GM19099 (cell line): Measurements from ENCODE around the gene CBX4.

Source experiments
- POLR2A ChIP-seq: IDR thresholded peaks from 3 replicates; pipeline ENCODE4 v1.6.1; 2011; ENCODE audit warnings: low read depth; ENCODE audit not compliant: insufficient read length; ENCODE audit errors: extremely low read depth

Gene CBX4

DNA sequence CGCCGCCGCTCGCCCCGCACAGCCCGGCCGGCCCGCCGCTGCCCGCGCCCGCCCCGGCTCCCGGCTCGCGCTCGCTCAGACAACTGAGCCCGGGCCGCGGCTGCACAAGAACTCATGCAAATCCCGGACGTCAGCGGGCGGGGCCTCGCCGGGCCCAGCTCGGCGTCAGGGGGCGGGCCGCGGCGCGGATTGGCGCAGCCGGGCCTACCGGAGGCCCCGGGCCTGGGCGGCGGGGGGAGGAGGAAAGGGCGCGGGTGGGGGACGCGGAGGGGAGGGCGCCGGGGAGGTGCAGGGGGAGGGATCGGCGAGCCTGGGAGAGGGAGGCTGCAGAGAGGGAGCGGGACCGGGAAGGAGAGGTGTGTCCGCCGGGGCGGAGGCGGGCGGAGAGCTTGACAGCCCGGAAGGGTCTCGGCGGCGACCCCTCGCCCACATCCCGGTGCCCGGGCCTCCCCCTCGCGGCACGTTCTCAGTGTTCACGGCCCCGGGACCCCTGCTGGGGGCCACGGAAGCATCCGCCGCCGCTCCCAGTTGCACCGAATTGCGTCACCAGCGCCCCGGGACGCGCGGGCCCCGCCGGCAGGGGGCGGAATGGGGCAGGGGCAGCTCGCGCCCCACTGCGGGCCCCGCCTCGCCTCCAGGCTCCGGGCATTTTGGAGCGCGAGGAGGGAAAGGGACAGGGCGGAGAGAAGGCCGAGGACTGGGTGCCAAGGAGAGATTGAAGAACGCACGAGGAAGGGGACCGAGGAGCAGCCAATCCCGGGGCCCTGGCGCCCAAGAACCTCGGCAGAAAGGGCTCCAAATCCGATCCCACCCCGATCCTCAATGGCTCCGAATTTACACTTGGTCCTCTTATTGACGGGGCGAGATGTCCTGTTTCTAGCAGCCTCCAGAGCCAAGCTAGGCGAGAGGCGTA, at the start of gene CBX4:
CBX4 (minus strand) TSS at position 85 of the 913 bp plus-strand sequence. CDS start 189 bp downstream, outside the sequence.
- TF ChIP-seq POLR2A, result peak; percentile 93

DNA sequence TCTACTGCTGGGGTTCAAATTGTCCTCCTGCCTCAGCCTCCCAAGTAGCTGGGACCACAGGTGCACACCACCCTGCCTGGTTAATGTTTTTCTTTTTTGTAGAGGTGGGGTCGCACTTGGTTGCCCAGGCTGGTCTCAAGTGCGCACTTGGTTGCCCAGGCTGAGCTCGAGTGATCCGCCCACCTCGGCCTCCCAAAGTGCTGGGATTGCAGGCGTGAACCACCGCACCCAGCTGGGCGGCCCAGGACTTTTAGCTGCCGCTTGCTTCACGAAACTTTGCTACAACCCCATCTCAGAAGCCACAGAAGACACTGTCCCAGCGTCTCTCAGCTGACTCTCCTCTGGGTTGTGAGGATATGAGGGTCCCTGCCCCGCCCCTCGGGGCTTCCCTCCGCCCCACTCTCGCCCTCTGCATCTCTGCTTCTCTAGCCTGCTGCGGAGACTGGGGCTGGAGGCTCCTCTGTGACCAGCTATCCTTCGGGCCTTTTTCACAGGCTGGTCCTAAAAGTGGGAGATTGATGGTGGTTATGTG, 48.8 kb upstream of the CBX4 start:
- no peak for TF ChIP-seq POLR2A

DNA sequence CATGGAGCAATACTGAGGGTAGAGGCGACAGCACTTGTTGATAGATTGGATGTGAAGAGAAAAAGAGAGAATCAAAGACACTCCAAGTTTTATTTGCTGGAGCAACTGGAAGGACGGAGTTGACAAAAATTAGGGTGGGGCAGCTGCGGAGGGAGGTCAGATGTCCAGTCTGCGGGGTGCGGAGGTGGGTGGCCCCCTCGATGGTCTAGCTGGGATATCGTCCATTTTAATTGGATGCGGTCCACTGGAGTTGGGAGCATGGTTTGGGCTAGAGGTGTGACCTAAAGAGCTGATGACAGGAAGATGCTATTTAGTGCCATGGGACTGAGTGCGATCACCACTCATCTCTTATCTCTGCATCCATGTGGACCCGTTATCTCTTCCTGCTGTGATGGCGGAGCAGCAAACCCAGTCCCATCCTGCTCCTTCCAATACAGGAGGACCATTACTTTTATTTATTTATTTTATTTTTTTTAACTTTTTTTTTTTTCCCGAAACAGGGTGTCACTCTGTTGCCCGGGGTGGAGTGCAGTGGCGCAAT, 48.3 kb upstream of the CBX4 start:
- no peak for TF ChIP-seq POLR2A

DNA sequence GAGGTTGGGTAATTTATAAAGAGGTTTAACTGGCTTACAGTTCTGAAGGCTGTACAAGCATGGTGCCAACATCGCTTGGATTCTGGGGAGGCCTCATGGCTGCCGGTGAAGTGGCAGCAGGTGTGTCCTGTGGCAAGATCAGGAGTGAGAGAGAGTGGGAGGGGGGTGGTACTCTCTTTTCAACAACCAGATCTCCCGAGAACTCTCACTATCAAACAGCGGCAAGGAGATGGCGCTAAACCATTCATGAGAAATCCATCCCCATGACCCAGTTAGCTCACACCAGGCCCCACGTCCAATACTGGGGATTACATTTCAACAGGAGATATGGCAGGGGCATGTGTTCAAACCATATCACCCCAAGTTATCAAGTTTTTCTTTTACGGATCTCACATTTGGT, 44.0 kb upstream of the CBX4 start:
- no peak for TF ChIP-seq POLR2A

DNA sequence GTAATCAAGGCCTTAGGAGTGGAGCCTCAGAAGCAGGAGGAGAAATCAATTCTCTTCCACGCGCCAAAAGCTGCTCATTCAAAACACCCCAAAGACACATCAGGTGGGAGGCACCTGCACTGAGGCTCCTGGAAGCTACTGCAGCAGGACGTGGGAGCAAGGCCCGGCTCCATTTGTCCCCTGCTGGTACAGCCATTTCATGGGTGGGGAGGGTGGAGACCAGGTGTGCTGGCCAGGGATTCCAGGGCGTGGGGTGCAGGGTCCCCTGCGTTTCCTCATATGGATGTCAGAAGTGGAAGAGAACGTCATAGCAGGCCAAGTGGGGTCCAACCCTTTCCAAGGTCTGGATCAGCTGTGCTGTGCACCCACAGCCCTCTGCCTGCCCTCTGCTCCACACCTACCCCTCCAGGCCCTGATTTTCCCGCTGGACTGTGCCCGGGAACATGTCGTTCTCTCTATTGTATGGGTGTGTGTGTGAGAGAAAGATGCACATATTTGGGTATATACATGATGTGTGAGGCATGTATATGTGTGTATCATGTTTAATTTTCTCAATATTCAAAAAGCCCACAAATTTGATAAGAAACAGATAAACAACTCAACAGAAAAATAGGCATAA, 39.2 kb upstream of the CBX4 start:
- no peak for TF ChIP-seq POLR2A

DNA sequence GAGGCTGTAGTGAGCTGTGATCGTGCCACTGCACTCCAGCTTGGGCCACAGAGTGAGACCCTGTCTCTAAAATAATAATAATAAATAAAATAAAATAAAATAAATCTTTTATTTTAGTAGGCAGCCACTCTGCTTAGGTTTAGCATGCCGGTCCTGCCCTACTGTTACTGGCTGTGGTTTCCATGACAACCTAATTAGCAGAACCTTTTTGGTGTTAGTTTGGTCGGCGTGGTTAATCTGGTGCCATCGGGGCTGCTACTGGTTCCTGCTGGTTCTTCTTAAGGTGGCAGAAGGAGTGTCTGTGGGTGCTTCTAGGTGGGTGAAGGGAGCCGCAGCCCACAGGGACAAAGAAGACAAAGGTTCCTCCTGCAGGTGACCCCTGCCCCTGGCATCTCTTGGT, 37.8 kb upstream of the CBX4 start:
- no peak for TF ChIP-seq POLR2A

DNA sequence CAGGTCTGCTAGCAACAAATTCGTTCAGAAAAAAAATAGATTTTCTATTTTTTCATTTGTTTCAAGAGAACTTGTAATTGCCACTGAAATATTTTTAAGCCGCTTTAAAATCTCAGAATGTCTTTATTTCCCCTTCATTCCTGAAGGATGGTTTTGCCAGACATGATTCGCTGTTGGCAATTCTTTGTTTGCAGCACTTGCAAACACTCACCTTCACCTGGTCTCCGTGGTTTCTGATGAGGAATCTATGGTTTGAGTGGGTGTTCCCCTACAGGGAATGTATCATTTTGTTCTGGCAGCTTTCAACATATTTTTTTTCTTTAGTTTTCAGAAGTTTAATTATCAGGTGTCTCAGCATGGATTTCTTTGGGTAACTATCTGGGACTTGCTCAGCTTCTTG, 36.3 kb upstream of the CBX4 start:
- TF ChIP-seq POLR2A, result no peak

DNA sequence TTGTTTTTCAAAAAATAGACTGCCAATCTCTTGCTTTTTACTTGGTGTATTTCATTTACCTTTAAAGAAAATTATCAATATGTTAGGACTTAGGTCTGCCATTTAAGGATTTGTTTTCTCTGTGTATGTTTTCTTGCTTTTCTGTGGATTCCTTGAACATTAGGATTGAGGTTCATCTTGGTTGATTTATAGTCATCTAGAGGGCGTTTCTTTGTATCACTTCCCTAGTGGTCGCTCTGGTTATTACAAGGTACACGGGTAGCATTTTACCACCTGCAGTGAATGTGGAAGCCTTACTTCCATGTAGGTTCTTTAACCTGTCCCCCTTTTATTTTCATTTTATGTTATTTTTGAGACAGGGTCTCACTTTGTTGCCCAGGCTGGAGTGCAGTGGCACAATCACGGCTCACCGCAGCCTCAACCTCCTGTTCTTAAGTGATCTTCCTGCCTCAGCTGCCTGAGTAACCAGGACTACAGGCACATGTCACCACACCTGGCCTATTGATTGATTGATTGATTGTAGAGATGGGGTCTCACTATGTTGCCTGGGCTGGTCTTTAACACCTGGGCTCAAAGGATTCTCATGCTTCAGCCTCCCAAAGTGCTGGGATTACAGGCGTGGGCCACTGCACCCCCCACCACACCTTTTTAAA, 35.2 kb upstream of the CBX4 start:
- no peak for TF ChIP-seq POLR2A

DNA sequence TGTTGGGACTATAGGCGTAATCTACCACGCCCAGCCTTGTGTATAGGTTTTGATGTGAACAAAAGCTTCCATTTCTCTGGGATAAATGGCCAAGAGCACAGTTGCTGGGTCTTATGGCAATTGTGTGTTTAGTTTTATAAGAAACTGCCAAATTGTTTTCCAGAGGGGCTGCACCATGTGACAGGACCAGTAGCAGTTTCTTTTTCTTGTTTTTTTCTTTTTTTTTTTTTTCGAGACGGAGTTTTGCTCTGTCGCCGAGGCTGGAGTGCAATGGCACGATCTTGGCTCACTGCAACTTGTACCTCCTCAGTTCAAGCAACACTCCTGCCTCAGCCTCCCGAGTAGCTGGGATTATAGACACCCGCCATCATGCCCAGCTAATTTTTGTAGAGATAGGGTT, 34.3 kb upstream of the CBX4 start:
- no peak for TF ChIP-seq POLR2A

DNA sequence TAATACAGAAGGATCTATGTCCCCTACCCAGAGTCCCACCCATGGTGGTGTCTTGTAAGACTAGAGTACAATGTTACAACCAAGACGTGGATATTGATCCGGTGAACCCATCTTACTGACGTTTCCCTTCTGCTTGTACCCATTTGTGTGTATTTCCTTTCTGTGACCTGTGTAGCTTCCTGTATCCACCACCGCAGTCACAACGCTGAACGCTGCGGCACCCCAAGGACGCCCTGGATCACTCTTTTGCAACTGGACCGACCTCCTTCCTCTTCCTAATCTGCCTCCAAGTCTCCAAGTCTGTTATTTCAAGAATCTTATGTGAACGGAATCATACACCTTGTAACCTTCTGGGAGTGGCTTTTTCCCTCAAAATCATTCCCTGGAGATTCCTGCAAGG, 33.5 kb upstream of the CBX4 start:
- no peak for TF ChIP-seq POLR2A

DNA sequence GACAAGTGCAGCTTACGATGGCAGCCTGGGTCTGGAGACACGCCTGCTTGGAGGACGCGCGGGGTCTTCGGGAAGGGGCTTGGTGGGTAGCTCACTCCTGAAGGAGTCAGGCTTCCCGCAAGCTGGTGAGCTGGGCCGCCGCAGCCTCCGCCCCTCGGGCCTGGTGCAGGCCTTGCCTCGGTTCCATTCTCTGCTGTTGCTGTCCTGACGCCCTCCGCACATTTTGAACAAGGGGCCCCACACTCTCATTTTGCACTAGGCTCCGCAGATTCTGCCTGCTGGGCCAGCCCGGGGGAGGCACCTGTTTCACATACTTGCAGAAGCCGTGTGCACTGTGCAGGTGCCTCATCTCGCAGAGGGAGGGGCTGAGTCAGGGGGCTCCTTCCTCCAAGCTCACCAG, 31.9 kb upstream of the CBX4 start:
- no peak for TF ChIP-seq POLR2A

DNA sequence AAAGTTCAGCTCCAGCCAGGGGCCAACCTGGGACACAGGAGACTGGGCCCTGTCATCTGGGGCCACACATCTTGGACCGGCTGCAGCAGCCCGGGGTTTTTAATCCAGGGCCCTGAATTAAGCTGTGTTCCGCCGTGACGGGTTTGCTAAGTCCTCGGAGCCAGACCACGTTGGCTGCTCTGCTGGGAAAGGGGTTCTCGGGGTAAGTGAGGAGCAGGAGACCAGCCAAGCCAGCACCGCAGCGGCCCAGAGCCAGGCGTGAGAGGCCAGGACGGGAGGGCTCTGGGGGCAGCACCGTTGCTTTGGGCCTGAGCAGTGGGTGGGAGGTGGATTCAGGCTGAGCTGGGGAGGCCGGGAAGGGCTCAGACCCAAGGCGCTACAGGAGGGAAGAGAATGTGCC, 31.3 kb upstream of the CBX4 start:
- TF ChIP-seq POLR2A, result no peak

DNA sequence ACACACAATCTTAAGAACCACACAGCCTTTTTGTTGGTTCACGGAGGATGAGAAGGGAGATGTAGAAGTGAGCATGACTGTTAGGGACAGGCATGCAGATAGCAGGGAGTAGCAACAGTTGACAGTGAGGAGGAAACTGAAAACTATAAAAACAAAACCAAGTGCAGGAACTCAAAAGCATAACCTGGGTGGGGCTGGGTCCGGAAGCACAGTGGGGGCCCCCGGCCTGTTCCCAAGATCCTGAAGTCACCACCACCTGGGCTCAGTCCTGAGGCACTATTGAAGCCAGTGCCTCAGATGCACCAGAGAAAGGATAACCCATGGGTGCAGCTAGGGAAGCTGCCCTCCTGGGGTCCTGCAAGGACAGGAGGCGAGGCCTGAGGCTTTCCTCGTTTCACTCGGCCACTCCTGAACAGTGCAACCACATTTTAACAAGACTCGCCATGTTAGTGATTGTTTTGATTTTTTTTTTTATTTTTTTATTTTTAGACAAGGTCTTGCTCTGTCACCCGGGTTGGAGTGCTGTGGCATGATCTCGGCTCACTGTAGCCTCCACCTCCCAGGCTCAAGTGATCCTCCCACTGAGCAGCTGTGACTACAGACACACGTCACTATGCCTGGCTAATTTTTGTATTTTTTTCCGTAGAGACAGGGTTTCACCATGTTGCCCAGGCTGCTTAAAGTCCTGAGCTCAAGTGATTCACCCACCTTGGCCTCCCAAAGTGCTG, 27.7 kb upstream of the CBX4 start:
- TF ChIP-seq POLR2A, result no peak

DNA sequence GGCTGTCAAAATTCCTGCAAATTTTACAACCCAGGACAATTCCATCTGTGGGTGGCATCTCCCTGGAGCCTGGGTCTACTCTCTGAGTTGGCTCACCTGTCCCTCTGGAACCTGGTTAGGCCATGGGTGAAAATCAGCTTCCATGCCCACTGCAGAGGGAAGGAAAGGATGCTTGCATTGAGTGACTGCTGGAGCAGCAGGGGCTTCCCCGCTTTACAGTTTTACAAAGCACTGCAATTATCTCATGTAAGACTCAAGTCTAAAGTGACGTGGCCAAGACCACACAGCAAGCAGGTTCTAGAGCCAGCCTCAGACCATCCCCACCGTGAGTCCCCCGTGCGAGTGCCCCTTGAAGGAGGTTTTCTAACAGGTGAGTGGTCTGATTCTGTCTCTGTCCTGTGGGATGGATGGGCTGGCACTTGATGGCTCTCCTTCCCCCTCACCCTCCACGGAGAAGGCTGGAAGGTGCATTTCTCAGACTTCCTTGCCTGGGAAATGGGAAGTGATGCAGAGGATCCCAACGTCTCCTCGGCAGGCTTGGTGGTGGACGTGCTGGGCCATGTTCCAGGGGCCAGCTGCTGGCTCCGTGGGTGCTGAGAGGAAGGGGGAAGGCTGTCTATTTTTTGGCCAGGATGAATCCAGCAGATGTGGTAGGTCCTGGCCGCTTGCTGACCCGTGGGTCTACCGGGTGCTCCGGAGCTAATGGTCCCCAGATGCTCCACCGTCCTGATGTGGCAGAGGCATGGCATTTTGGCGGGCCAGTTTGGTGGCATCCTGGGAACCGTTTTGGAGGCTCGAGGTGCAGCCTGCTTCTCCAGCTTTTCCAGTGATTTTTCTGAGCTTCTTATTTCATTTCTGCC, 26.3 kb upstream of the CBX4 start:
- no peak for TF ChIP-seq POLR2A
